T47D (cell line): ENCODE data around the gene FYN.

Experiments
- DNase-seq, 2 experiments: peaks; one replicate each; pipeline versions ENCODE4 v3.0.0 to v3.0.0-alpha.2; 2011 to 2012; ENCODE audit warnings: low read depth in 1 of 2, low spot score in 1 of 2
- JUND ChIP-seq: IDR thresholded peaks from 2 replicates; pipeline ENCODE4 v1.6.1; 2012; ENCODE audit warnings: low read depth
- in situ Hi-C: cut with HindIII; loops from 2 replicates; pipeline ENCODE4 v1.10.0; 2016; ENCODE audit warnings: low sequenced_read_pairs, low pct_unique_long_range_greater_than_20kb

Gene FYN

DNA sequence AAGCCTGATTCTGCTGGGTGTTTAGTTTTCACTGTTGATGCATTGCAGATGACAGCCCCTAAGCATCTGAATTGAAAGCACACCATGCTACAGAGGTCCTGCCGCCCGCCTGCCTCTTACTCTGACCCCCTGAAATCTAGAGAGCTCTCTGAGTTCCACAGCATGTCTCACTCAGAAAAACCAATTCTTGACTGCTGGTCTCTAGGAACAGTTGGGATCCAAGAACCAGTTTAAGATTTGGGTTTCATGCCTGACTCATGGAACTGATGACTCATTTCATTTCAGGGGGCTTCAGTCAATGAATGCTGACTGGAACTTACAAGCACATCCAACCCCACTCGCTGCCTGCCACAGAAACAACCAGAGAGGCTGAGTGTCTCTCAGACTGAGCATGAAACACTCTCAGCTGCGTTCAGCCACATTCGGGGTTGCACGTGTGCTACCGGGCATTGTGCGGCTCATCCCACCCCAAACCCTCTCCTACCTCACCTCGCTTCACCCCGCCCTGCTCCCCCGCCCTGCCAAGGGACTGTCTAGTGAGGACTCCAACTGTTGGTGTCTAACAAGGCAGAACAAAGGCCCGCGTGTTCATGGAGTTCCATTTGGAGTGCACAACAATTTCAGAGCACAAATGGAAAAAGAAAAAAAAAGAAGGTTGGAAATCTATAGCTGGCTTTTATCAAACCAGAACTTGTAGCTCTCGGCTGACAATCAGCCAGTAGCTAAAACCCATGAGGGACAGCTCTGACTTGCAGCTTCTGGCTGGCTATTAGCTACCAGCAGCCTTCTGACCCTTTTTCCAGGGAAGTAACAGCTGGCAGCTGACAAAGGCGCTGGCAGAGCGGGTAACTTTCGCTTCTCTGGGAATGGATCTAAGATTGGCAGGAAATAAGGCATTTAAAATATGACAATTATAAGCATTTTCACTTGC is 247.5 kb downstream of the FYN start:
- in situ Hi-C loops = no loop called here
- no peak for TF ChIP-seq JUND
- DNase-seq = no peak

- TF ChIP-seq JUND = no peak
- in situ Hi-C loops = no loop called here
Observed at GRCh38 chr6:111625099-111625416, 248.2 kb downstream of the FYN start.

DNA sequence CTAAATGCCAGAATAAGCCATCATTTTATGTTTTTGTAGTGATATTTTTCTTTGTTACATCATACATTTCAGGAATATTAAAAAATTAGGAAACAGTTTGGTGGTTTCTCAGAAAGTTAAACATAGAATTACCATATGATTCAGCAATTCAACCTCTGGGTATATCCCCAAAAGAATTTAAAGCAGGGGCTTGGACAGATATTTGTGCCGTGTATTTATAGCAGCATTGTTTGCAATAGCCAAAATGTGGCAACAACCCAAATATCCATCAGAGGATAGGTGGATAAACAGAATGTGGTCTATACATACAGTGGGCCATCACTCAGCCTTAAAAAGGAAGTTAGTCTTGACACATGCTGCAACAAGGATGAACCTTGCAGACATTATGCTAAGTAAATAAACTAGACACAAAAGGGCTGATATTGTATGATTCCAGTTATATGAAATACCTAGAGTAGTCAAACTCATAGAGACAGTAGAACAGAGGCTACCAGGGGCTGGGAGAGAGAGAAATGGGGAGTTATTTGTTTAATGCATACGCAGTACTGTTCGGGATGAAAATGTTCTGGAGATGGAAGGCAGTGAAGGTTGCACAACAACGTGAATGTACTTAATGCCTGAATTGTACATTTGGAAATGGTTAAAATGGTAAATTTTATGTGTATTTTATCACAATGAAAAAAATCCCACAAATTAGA is 248.7 kb downstream of the FYN start:
- in situ Hi-C loops = no loop called here
- TF ChIP-seq JUND = no peak
- no peak for DNase-seq

More at GRCh38 chr6:111625099-111625416, 248.2 kb downstream of the FYN start:
- DNase-seq = no peak

GRCh38 chr6:111623046-111623718 is 250.1 kb downstream of the FYN start:
- no peak for DNase-seq
- no peak for TF ChIP-seq JUND
- in situ Hi-C loops = no loop called here

DNA sequence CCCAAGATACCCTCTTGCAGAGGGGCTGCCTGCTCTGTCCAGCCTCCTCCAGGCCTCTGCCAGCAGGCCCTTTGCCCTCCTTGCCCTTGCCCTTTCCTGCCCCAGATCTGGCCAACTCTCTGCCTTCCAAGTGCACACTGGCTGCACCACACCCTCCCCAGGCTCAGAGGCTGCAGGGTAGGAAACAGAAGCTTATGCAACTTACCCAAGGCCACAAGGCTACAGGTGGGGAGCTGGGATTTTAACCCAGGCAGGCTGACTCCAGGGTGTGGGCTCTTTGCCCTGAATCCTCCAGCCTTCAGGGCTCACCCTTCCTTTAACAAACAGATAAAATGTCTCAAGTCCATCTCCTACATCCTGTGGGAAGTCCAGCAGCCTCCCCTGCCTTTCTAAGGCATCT is 253.1 kb downstream of the FYN start:
- in situ Hi-C loops = no loop called here
- TF ChIP-seq JUND = no peak
- no peak for DNase-seq

DNA sequence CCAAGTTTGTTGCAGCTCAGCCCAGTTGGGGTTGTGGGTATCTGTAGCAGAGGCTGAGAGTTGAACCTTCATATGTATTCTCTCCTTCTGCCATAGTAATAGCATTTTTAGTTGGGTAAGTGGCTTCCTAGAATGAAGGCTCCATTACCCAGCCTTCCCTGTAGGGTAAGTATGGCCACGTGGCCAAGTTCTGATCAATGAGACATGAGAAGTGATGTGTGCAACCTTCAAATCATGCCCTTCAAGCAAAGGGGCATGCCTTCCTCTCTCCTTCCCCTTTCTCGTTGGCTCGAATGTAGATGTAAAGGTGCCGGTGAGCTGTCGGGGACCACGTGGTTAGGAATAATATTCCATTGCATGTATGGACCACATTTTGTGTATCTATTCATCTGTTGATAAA is 254.8 kb downstream of the FYN start:
- in situ Hi-C loops = no loop called here
- no peak for DNase-seq
- TF ChIP-seq JUND = no peak

- in situ Hi-C loops = no loop called here
- TF ChIP-seq JUND = no peak
- no peak for DNase-seq
Observed at GRCh38 chr6:111617149-111617548, 256.1 kb downstream of the FYN start.

- in situ Hi-C loops = no loop called here
- no peak for TF ChIP-seq JUND
- no peak for DNase-seq
Observed at GRCh38 chr6:111615916-111616612, 257.2 kb downstream of the FYN start.

DNA sequence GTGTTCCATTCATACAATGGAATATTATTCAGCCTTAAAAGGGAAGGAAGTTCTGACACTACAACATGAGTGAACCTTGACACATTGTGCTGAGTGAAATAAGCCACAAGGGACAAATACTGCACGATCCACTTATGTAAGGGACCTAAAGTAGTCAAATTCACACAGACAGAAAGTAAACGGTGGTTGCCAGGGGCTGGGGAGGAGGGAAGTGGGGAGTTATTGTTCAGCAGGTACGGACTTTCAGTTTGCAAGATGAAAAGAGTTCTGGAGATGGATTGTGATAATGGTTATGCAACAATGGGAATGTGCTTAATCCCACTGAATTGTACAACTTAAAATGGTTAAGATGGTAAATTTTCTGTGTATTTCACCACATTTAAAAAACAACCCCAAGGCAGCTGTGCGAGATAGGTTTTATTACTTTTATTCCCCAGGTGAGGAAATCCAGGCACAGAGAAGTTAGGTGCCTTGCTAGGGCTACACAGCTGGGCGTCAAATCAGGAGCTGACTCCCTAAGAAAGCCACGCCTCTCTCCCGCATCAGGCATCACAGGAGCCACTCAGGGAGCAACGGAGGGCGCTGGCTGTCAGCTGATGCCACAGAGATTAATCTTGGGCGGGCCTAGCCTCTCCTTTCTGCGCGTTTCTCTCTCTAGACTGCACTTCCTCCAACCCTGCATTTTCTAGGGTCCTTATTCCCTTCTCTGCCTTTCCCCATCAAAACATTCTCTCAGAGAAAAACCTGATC is 258.2 kb downstream of the FYN start:
- no peak for TF ChIP-seq JUND
- DNase-seq = peak in 1 of 2 experiments; percentile 61
- in situ Hi-C loops = no loop called here

- no peak for TF ChIP-seq JUND
- no peak for DNase-seq
- in situ Hi-C loops = no loop called here
Observed at GRCh38 chr6:111612379-111612778, 260.9 kb downstream of the FYN start.

DNA sequence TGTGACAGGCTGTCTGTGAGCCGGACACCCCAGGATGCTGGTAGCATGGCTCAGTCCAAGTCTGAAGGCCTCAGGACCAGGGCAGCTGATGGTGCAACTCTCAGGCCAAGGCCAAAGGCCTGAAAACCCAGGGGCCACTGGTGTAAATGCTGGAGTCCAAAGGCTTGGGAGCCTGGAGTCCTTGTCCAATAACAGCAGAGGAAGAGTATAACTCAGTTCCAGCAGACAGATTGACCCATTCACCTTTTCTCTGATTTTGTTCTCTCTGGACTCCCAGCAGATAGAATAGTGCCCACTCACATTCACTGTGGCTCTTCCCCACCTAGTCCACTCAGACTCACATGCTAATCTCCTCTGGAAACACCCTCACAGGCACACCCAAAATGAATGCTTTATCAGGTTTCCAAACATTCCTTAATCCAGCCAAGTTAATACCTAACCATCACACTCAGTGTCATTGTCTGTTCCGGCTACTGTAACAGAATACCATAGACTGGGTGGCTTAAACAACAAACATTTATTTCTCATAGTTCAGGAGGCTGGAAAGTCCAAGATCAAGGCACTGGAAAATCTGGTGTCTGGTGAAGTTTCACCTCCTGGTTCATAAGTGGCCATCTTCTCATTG is 262.6 kb downstream of the FYN start:
- in situ Hi-C loops = no loop called here
- no peak for TF ChIP-seq JUND
- DNase-seq = no peak
